ENCODE measurements around the gene ULK4.

GRCh38 chr3:41652506-41652905 is 309.4 kb downstream of the ULK4 start:
- TF ChIP-seq CTCF (IDR thresholded peaks at IDR 0.05; ENCODE audit: low read depth, low read length), result no peak
- no peak for TF ChIP-seq EZH2phosphoT487 (IDR thresholded peaks at IDR 0.05; ENCODE audit: low read depth)

Measured in OCI-LY3 (cell line).